Ishikawa (cell line): ENCODE data around the gene JCHAIN.

Source experiments
- CREB1 ChIP-seq: IDR thresholded peaks from 2 replicates; pipeline ENCODE4 v1.6.1; 2012; ENCODE audit warnings: low read depth
- EP300 ChIP-seq: IDR thresholded peaks from 2 replicates; pipeline ENCODE4 v1.6.1; 2012; ENCODE audit warnings: borderline replicate concordance
- TAF1 ChIP-seq: IDR thresholded peaks from 2 replicates; pipeline ENCODE4 v1.6.1; 2012; ENCODE audit warnings: low read depth, mild to moderate bottlenecking
- TCF12 ChIP-seq: IDR thresholded peaks from 2 replicates; pipeline ENCODE4 v1.6.1; 2012; ENCODE audit warnings: low read depth
- TEAD4 ChIP-seq: IDR thresholded peaks from 2 replicates; pipeline ENCODE4 v1.6.1; 2012

DNA sequence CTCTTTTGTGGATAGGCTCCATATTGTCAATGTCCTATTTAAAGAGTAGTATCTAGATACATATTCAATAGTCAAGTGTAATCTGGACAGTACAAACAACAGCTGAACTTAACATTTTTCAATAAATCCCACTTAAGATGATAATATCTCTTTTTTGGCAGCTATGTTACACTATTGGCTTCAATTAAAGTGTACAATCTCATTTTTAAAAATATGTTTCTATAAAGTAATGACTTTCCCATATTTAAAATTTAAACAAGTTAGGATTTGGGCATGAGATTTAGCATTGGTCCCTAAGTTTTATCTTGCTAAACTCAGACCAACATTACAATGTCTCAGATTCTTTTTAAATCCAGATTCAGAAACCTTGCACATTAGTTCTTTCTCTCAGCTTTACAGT lies 7.9 kb upstream of the JCHAIN start:
- no peak for TF ChIP-seq CREB1
- TF ChIP-seq TCF12, result no peak
- TF ChIP-seq EP300, result no peak
- TF ChIP-seq TAF1, result no peak
- TF ChIP-seq TEAD4, result no peak
